Measurements from ENCODE around the gene TRIM29. TPM values are rescaled to one million over a fixed set of nuclear protein-coding genes. Genes with fewer than 3 reads are reported as not detected.

The TRIM29 gene
- total and polyA plus RNA-seq, 10 of the 15 experiments (the other 5 are each of a cell fraction or from before 2014, with no cell fraction given), result 0.08 to 0.67 (median 0.26) TPM; not detected in 5

- no peaks in the 10 kb centered on the region for H3K4me1 ChIP-seq (ENCODE audit: control insufficient read depth, insufficient read depth, low read length)
- intact Hi-C loops (cut with micrococcal nuclease; ENCODE audit: unreplicated experiment) (no loop called here), in situ Hi-C loops (cut with MboI) (no loop called here)
- ChIA-PET SMC1A (ENCODE audit: uncharacterized antibody, unreplicated experiment) (no interaction called here), CTCF (interaction anchor here (1.5 to 2.2 kb wide), 3 partner anchors 10 to 471 kb away, joined by 3 to 11 read pairs (median 7); no protein-coding TSS in a partner anchor), RAD21 (ENCODE audit: unreplicated experiment) (interaction anchor here (1.1 kb wide), 1 partner anchor 30 kb away, joined by 3 read pairs; no protein-coding TSS in a partner anchor), POLR2A (no interaction called here)
- H3K27ac ChIP-seq (ENCODE audit: control insufficient read depth, insufficient read depth), result no peak overlapping the region
- DNase-seq (ENCODE audit: low read depth, low spot score), result no peak
- no peaks in the 10 kb centered on the region for H3K79me2 ChIP-seq (ENCODE audit: control insufficient read depth, insufficient read depth, low read length)
- H3K4me2 ChIP-seq (ENCODE audit: control insufficient read depth, insufficient read depth), result no peak overlapping the region
- no peak overlapping the region for H2AFZ ChIP-seq (ENCODE audit: control insufficient read depth, low read depth, low read length)
- no peak for TF ChIP-seq HDAC6 (IDR thresholded peaks at IDR 0.05; ENCODE audit: unreplicated experiment)
- TF ChIP-seq YY1 (IDR thresholded peaks at IDR 0.05; ENCODE audit: low read depth, low read length), result no peak
- TF ChIP-seq MEF2A (IDR thresholded peaks at IDR 0.05; ENCODE audit: insufficient read depth, low read depth, low read length), result no peak
- TF ChIP-seq CBX3 (IDR thresholded peaks at IDR 0.05; ENCODE audit: borderline replicate concordance, low read depth), result no peak
- TF ChIP-seq NR2C2 (IDR thresholded peaks at IDR 0.05; ENCODE audit: borderline replicate concordance, control insufficient read depth, insufficient read length, low read depth), result no peak
- no peak for TF ChIP-seq EZH2 (IDR thresholded peaks at IDR 0.05; ENCODE audit: borderline replicate concordance, control insufficient read depth, low read depth, low read length)
- no peak for TF ChIP-seq LARP7 (IDR thresholded peaks at IDR 0.05)
- TF ChIP-seq NFYB (IDR thresholded peaks at IDR 0.05; ENCODE audit: insufficient read depth, low read depth, low read length), result no peak
- no peak for TF ChIP-seq ATF2 (IDR thresholded peaks at IDR 0.05; ENCODE audit: low read length)
- TF ChIP-seq ZBTB4 (CRISPR knock-in tag; IDR thresholded peaks at IDR 0.05), result no peak
- no peak for TF ChIP-seq CHD1 (IDR thresholded peaks at IDR 0.05; ENCODE audit: low read depth, low read length)
- WGBS (ENCODE audit: insufficient coverage, insufficient replicate concordance, low lambda C conversion rate, missing lambda C conversion rate), result 13% methylated on average over 5 of the region's 5 CpGs
- no peak for ATAC-seq
- BruUV-seq (replicated peaks), result no TSS peak
- no peaks in the 10 kb centered on the region for H4K20me1 ChIP-seq (ENCODE audit: control insufficient read depth, insufficient read depth)
- H3K36me3 ChIP-seq (ENCODE audit: control insufficient read depth in 2 of 2, insufficient read depth in 2 of 2, low read length in 1 of 2), result no peaks in the 10 kb centered on the region
- no peak overlapping the region for H3K4me3 ChIP-seq
- no peak overlapping the region for H3K9ac ChIP-seq (ENCODE audit: control insufficient read depth, insufficient read depth, low read length)
- H3K9me3 ChIP-seq (replicated peaks; ENCODE audit: control insufficient read depth, insufficient read depth, low read length), result peaks cover 6% of the 10 kb centered on the region; the same call in 2 of the 3 replicates
- FAIRE-seq, result no peak
- H3K27me3 ChIP-seq (replicated peaks in 1 of 2; ENCODE audit: control insufficient read depth in 2 of 2, insufficient read depth in 2 of 2, low read length in 1 of 2), result no peaks in the 10 kb centered on the region
Measured at GRCh38 chr11:120078397-120078796, 59.5 kb downstream of the TRIM29 start.
